GM20000 (cell line): ENCODE data around the gene BTNL3.

Experiments used
- DNase-seq: peaks from one replicate; pipeline ENCODE4 v3.0.0; 2012; ENCODE audit warnings: low spot score
- TF ChIP-seq, protein P1 (sequence below): IDR thresholded peaks from 2 replicates; pipeline ENCODE4 v1.5.1; 2012; ENCODE audit warnings: mild to moderate bottlenecking, control low read depth; ENCODE audit errors: extremely low read depth, missing control alignments

BTNL3 gene

DNA sequence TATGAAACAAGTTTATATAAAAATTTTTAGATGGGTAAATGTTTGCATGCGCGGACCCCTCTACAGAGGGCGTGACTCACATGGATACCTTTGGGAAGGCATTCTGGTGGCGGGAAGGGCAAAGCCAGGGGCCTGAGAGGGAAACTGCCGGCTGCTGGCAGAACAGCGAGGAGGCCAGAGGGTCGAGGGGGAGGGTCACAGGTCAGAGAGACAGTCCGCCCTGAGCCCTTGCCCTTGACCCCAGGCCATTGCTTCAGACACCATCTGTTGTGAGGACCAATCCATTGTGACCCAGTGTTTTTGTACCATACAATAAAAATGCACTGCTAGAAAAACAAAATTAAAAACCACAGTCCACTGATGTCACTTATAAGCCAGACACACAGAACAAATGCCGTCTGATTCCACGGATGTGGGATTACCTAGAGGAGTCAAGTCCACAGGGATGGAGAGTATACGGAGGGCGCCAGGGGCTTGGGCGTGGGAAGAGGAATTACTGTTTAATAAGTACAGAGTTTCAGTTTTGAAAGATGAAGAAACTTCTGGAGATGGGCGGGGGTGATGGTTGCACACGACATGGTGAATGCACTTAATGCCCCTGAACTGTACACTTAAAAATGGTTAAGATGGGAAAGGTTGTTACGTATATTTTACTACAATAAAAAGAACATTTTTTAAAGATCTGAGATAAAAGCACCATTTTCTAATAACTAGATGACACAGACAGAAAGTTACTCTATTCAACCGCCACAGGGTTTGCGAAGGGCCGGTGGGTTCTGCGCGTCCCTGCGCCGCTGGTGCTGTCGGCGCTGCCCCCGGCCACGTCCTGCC lies 63.4 kb downstream of the BTNL3 start:
- no peak for DNase-seq
- TF ChIP-seq, protein P1, sequence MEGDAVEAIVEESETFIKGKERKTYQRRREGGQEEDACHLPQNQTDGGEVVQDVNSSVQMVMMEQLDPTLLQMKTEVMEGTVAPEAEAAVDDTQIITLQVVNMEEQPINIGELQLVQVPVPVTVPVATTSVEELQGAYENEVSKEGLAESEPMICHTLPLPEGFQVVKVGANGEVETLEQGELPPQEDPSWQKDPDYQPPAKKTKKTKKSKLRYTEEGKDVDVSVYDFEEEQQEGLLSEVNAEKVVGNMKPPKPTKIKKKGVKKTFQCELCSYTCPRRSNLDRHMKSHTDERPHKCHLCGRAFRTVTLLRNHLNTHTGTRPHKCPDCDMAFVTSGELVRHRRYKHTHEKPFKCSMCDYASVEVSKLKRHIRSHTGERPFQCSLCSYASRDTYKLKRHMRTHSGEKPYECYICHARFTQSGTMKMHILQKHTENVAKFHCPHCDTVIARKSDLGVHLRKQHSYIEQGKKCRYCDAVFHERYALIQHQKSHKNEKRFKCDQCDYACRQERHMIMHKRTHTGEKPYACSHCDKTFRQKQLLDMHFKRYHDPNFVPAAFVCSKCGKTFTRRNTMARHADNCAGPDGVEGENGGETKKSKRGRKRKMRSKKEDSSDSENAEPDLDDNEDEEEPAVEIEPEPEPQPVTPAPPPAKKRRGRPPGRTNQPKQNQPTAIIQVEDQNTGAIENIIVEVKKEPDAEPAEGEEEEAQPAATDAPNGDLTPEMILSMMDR = no peak

DNA sequence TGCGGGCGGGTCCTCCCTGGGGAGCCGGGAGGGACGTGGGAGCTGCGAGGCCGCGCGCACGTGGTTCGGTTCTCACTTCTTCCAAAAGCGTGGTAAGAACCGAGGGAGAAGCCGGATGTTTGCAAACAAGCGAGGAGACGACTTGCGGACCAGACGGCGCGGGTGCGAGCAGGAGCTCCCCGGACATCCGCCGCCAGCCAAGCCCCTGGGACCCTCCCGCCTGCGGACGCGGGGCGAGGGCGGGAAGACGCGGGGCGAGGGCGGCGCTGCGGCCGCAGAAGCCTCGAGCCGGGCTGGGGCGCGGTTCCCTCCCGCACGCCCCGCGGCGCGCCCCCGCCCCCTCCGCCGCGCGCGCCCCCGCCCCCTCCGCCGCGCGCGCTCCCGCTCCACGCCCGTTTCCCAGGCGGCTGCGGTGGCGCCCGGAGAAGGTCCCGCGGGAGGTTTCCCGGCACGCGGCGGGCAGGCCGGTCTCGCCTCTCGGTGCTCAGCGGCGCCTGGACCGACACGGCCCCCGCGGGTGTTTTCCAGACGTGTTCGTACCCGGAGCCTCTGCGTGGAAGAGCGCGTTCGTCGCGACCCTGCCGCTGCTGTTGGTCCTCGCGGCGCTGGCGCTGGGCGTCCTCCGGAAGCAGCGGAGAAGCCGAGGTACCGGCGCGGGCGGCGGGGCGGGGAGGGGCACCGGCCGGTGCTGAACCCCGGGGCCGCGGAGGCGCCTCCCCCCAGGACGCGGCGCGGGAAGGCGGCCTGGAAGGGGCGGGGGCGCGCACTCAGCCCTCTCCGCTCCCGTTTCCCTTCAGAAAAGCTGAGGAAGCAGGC lies 64.2 kb downstream of the BTNL3 start:
- TF ChIP-seq, protein P1 = no peak
- DNase-seq = peak; percentile 56

DNA sequence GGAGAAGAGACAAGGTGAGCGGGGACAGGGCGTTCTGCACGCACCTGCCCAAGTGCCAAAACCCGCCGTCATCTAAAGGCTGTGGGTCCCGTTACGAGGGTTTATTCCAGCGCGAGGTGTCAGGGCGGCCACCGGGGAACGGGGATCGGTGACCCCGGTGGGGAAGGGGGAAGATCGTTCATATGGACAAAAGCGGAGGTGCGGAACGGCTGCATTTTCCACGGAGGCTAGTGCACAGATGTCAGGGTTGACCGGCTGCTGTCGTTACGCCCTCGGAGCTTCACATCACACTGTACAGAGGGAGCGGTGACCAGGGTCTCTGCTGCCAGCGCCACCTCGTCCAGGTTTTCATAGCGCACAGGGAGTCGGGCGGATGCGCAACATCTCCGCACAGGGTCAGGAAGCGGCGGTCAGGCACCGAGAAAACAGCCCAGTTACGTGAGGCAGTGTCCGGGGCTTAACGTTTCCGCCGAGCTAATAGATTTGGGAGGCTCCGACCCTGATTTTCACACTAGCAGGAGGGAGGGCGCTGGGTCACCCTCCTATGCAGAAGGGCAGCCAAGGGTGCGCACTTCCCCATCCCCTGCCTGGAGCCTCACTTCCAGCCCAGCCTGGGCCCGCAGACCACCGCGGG lies 65.0 kb downstream of the BTNL3 start:
- TF ChIP-seq, protein P1 = no peak
- DNase-seq = no peak

DNA sequence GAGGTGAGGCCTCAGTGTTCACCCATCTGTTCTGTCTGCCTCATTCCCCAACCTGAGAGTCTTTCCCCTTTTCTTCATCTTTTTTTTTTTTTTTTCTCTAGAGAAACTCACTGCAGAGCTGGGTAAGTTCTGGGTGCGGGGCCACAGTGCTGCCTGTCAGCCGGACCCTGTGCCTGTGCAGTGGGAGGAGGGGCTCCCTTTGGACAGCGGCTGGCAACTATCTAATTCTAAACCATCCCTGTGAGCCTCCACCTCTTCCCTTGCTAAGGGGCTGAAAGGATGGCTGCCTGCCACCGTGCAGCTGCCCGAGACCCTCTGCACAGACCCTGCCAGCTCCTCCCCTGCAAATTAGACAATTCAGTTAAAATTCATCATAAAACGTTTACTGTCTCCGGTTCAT lies 65.5 kb downstream of the BTNL3 start:
- no peak for DNase-seq
- TF ChIP-seq, protein P1 = no peak

DNA sequence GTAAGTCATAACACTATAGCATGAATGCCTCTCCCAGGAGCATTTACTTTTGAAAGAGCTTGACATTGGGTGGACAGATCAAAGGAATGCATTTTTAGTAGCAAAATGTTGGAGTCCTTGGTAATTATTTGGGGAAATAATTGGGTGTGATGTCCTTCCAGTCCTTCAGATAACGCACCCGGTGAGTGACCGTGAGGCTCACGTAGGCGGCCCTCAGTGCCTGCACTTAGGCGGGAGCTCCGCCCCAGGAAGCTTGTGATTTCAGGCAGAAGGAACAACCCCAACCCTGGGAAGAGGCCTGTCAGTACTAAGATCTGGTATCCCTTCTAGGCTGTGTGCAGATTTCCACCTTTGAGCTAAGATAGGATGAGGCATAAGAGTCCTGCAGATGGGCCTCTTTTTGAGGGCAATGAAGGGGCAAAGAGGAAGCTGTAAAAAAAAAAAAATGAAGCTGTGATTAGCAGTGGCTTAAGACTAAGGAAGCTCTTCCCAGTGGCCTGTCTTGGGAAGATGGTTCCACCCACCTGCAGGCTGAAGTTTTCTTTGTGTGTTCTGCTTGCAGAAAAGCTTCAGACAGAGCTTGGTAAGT lies 66.3 kb downstream of the BTNL3 start:
- DNase-seq = peak; percentile 10
- TF ChIP-seq, protein P1 = no peak
